CD8-positive, alpha-beta memory T cell (primary cell): ENCODE measurements around the gene OR51V1. TPM values are rescaled to one million over a fixed set of nuclear protein-coding genes. Genes with fewer than 3 reads are reported as not detected.

Experiments used
- CTCF ChIA-PET: fragments of 350-600 bp; sonication (Branson Sonifier 250); formaldehyde crosslinking; loops from one replicate; lab custom pipeline; 2021; ENCODE audit warnings: antibody characterized with exemption; lab: Charles Lee
- POLR2A ChIA-PET: fragments of 350-600 bp; sonication (Branson Sonifier 250); formaldehyde crosslinking; loops from one replicate; lab custom pipeline; 2021; ENCODE audit warnings: antibody characterized with exemption; lab: Charles Lee
- DNase-seq, 5 donors: peaks; one replicate each; pipeline versions ENCODE4 v3.0.0 to v3.0.0-alpha.2; 2020 to 2022; ENCODE audit warnings: mixed read lengths in 1 of 5
- H3K27ac ChIP-seq: one replicate; pipeline ENCODE4 v1.7.0; 2013; ENCODE audit warnings: low read depth, mild to moderate bottlenecking, low read length, moderate library complexity
- H3K27me3 ChIP-seq: 2 replicates; pipeline ENCODE4 v1.7.0; 2013; ENCODE audit warnings: low read length, mild to moderate bottlenecking; ENCODE audit not compliant: insufficient read depth, poor library complexity, severe bottlenecking
- H3K36me3 ChIP-seq: 2 replicates; pipeline ENCODE4 v1.7.0; 2013; ENCODE audit warnings: mild to moderate bottlenecking, low read length, moderate library complexity; ENCODE audit not compliant: insufficient read depth
- H3K4me1 ChIP-seq: 2 replicates; pipeline ENCODE4 v1.7.0; 2013; ENCODE audit warnings: mild to moderate bottlenecking, low read length, moderate library complexity; ENCODE audit not compliant: insufficient read depth
- H3K4me3 ChIP-seq: 2 replicates; pipeline ENCODE4 v1.7.0; 2013; ENCODE audit warnings: mild to moderate bottlenecking, low read length
- H3K9me3 ChIP-seq: 2 replicates; pipeline ENCODE4 v1.7.0; 2013; ENCODE audit warnings: mild to moderate bottlenecking, low read length
- H3K27ac Mint-ChIP-seq, 8 donors: one replicate each; pipeline ENCODE4 v1.8.0; 2020 to 2021; ENCODE audit warnings: mixed read lengths in 8 of 8, mild to moderate bottlenecking in 6 of 8, inconsistent platforms in 3 of 8, moderate library complexity in 3 of 8
- H3K27me3 Mint-ChIP-seq, 2 donors: one replicate each; pipeline ENCODE4 v1.8.0; 2020 to 2021; ENCODE audit warnings: mixed read lengths in 2 of 2, mild to moderate bottlenecking in 1 of 2, moderate library complexity in 1 of 2
- H3K36me3 Mint-ChIP-seq, 3 donors: one replicate each; pipeline ENCODE4 v1.8.0; 2020 to 2021; ENCODE audit warnings: mixed read lengths in 3 of 3, inconsistent platforms in 1 of 3, mild to moderate bottlenecking in 1 of 3
- H3K4me1 Mint-ChIP-seq, 3 donors: one replicate each; pipeline ENCODE4 v1.8.0; 2020 to 2021; ENCODE audit warnings: mixed read lengths in 3 of 3, inconsistent platforms in 1 of 3, mild to moderate bottlenecking in 1 of 3
- H3K4me3 Mint-ChIP-seq, 7 donors: one replicate each; pipeline ENCODE4 v1.8.0; 2020 to 2021; ENCODE audit warnings: mixed read lengths in 7 of 7, mild to moderate bottlenecking in 6 of 7, moderate library complexity in 4 of 7, inconsistent platforms in 2 of 7
- H3K9me3 Mint-ChIP-seq, 5 donors: one replicate each; pipeline ENCODE4 v1.8.0; 2020 to 2022; ENCODE audit warnings: mixed read lengths in 5 of 5, mild to moderate bottlenecking in 3 of 5, moderate library complexity in 2 of 5, inconsistent platforms in 1 of 5
- polyA plus RNA-seq: library from polyadenylated mRNA; unstranded; fragments of 300-500 nt; fragmentation: Illumina TruSeq; gene quantifications from one replicate; pipeline ENCODE4 v1.2.3, GENCODE V29; 2021
- total RNA-seq, 2 experiments: library from RNA; stranded (reverse); gene quantifications; one replicate each; pipeline ENCODE4 v1.2.3, GENCODE V29; 2021

The OR51V1 gene
- total and polyA plus RNA-seq, 3 experiments from 2014 or later: not detected

GRCh38 chr11:5154657-5155056, 45.8 kb downstream of the OR51V1 start, which contains the start of gene OR52A1:
Gene OR52A1, minus strand, starts transcription at chr11:5154757. Its CDS starts 2,388 bp downstream, at chr11:5152369.
- Histone ChIP-seq H3K36me3 (no peaks in the 10 kb centered on the region), H3K4me3 (no peak within 1 kb of the TSS), H3K4me1 (no peaks in the 10 kb centered on the region), H3K9me3 (no peaks in the 10 kb centered on the region), H3K27ac (no peak within 1 kb of the TSS), H3K27me3 (no peaks in the 10 kb centered on the region)
- no peaks in the 10 kb centered on the region for H3K36me3 Mint-ChIP-seq
- no peak within 1 kb of the TSS for H3K27ac Mint-ChIP-seq
- H3K4me1 Mint-ChIP-seq: no peaks in the 10 kb centered on the region
- peaks cover 0 to 10% (median 0%) of the 10 kb centered on the region in 5 donors for H3K9me3 Mint-ChIP-seq
- no peak for DNase-seq
- ChIA-PET POLR2A (no interaction called here), CTCF (no interaction called here)
- no peaks in the 10 kb centered on the region for H3K27me3 Mint-ChIP-seq
- no peak within 1 kb of the TSS for H3K4me3 Mint-ChIP-seq

GRCh38 chr11:5153574-5154431, 46.7 kb downstream of the OR51V1 start:
- Histone ChIP-seq H3K27me3 (no peaks in the 10 kb centered on the region), H3K4me1 (no peaks in the 10 kb centered on the region), H3K9me3 (no peaks in the 10 kb centered on the region), H3K27ac (no peak overlapping the region), H3K36me3 (no peaks in the 10 kb centered on the region), H3K4me3 (no peak overlapping the region)
- Mint-ChIP-seq H3K36me3 (no peaks in the 10 kb centered on the region), H3K4me3 (no peak overlapping the region), H3K27me3 (no peaks in the 10 kb centered on the region), H3K9me3 (peaks cover 0 to 10% (median 0%) of the 10 kb centered on the region in 5 donors), H3K4me1 (no peaks in the 10 kb centered on the region), H3K27ac (no peak overlapping the region)
- no peak for DNase-seq
- CTCF ChIA-PET: no interaction called here
- POLR2A ChIA-PET: no interaction called here

GRCh38 chr11:5151713-5152153, 48.7 kb downstream of the OR51V1 start:
- Mint-ChIP-seq H3K4me1 (no peaks in the 10 kb centered on the region), H3K36me3 (no peaks in the 10 kb centered on the region), H3K9me3 (no peaks in the 10 kb centered on the region), H3K4me3 (no peak overlapping the region), H3K27ac (no peak overlapping the region), H3K27me3 (no peaks in the 10 kb centered on the region)
- no peaks in the 10 kb centered on the region for H3K9me3 ChIP-seq
- H3K4me1 ChIP-seq: no peaks in the 10 kb centered on the region
- no peak overlapping the region for H3K27ac ChIP-seq
- H3K27me3 ChIP-seq: no peaks in the 10 kb centered on the region
- POLR2A ChIA-PET: no interaction called here
- no peak for DNase-seq
- H3K4me3 ChIP-seq: no peak overlapping the region
- no peaks in the 10 kb centered on the region for H3K36me3 ChIP-seq
- CTCF ChIA-PET: no interaction called here

Other genes starting within 250 kb of the OR51V1 start
- not detected for gene OR51A2, start 245.0 kb downstream of the OR51V1 start, total RNA-seq
- not detected for gene OR51A2, start 245.0 kb downstream of the OR51V1 start, polyA plus RNA-seq
- gene OR51L1, start 205.8 kb downstream of the OR51V1 start, total RNA-seq: not detected
- gene OR51L1, start 205.8 kb downstream of the OR51V1 start, polyA plus RNA-seq: not detected
- gene OR52J3, start 154.2 kb downstream of the OR51V1 start, total RNA-seq: not detected
- gene OR52J3, start 154.2 kb downstream of the OR51V1 start, polyA plus RNA-seq: not detected
- gene OR52E2, start 141.1 kb downstream of the OR51V1 start, total RNA-seq: not detected
- not detected for gene OR52E2, start 141.1 kb downstream of the OR51V1 start, polyA plus RNA-seq
- not detected for gene OR52E1, start 131.1 kb downstream of the OR51V1 start, total RNA-seq
- not detected for gene OR52E1, start 131.1 kb downstream of the OR51V1 start, polyA plus RNA-seq
- not detected for gene OR52A5, start 62.3 kb downstream of the OR51V1 start, total RNA-seq
- not detected for gene OR52A5, start 62.3 kb downstream of the OR51V1 start, polyA plus RNA-seq
- gene OR52A1, start 45.9 kb downstream of the OR51V1 start, total RNA-seq: not detected
- gene OR52A1, start 45.9 kb downstream of the OR51V1 start, polyA plus RNA-seq: not detected
- not detected for gene HBB, start 26.4 kb upstream of the OR51V1 start, total RNA-seq
- not detected for gene HBB, start 26.4 kb upstream of the OR51V1 start, polyA plus RNA-seq
- gene HBD, start 33.8 kb upstream of the OR51V1 start, total RNA-seq: not detected
- not detected for gene HBD, start 33.8 kb upstream of the OR51V1 start, polyA plus RNA-seq
- not detected for gene HBG1, start 49.2 kb upstream of the OR51V1 start, total RNA-seq
- not detected for gene HBG1, start 49.2 kb upstream of the OR51V1 start, polyA plus RNA-seq
- gene HBG2, start 54.1 kb upstream of the OR51V1 start, total RNA-seq: not detected
- gene HBG2, start 54.1 kb upstream of the OR51V1 start, polyA plus RNA-seq: not detected
- gene HBE1, start 69.3 kb upstream of the OR51V1 start, total RNA-seq: not detected
- not detected for gene HBE1, start 69.3 kb upstream of the OR51V1 start, polyA plus RNA-seq
- not detected for gene OR51B4, start 101.3 kb upstream of the OR51V1 start, total RNA-seq
- gene OR51B4, start 101.3 kb upstream of the OR51V1 start, polyA plus RNA-seq: not detected
- not detected for gene OR51B2, start 123.6 kb upstream of the OR51V1 start, total RNA-seq
- not detected for gene OR51B2, start 123.6 kb upstream of the OR51V1 start, polyA plus RNA-seq
- gene OR51B5, start 142.8 kb upstream of the OR51V1 start, total RNA-seq: not detected
- gene OR51B5, start 142.8 kb upstream of the OR51V1 start, polyA plus RNA-seq: not detected
- gene OR51B6, start 150.8 kb upstream of the OR51V1 start, total RNA-seq: not detected
- gene OR51B6, start 150.8 kb upstream of the OR51V1 start, polyA plus RNA-seq: not detected
- gene OR51M1, start 183.1 kb upstream of the OR51V1 start, total RNA-seq: not detected
- gene OR51M1, start 183.1 kb upstream of the OR51V1 start, polyA plus RNA-seq: not detected
- not detected for gene OR51Q1, start 221.4 kb upstream of the OR51V1 start, total RNA-seq
- gene OR51Q1, start 221.4 kb upstream of the OR51V1 start, polyA plus RNA-seq: not detected
- not detected for gene OR51I1, start 240.8 kb upstream of the OR51V1 start, total RNA-seq
- gene OR51I1, start 240.8 kb upstream of the OR51V1 start, polyA plus RNA-seq: not detected
- gene OR51I2, start 248.6 kb upstream of the OR51V1 start, total RNA-seq: not detected
- not detected for gene OR51I2, start 248.6 kb upstream of the OR51V1 start, polyA plus RNA-seq